ENCODE results near the gene DLGAP1. TPM values are rescaled to one million over a fixed set of nuclear protein-coding genes. Genes with fewer than 3 reads are reported as not detected.
"Not testable (repeated sequence)": the region's sequence is repeated elsewhere in the genome, so short reads cannot be mapped to it uniquely, and the experiment has no call there.

The DLGAP1 gene
- total RNA-seq, 1 donor from 2014 or later = 3.7 TPM

DNA sequence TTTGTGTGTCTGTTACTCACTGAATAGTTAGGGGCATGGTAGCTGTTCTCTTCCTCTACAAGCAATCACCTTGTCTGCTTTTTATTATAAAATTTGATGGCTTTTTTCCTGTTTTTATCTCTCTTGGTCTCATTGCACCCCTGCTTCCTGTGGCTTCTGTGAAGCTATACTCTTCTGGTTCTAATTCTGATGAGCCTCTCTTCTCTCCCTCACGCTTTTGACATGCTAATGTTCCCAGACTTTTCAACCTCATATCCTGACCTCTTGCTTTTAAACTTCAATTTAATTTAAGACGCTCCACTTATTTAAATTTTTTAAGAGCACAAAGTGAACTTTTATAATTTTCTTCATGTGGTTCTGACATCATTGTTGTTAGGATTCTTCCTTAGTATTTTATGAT is 361.4 kb downstream of the DLGAP1 start:
- DNase-seq (ENCODE audit: low read depth, low spot score) = no peak

DNA sequence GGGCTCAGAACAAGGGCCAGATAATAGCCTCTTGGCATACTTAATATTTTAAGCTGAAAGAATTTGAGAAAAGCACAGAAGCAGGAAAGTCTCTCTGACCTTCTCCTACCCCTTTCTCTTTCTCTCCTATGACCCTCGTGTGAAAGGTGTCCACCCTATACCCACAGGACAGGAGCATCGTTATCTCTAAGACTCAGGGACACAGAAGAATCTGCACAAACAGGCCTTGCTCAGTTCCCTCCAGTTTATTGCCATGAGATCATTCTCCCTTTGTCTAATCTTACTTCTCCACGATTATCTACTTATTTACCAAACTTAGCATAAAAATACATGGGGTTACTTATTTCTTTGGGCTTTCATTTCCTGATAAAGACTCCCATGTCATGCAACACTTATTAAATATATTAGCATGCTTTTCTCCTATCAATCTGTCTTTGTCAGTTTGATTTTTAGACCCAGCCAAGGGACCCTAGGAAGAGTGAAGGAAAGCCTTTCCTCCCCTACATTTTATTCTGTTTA is 370.7 kb downstream of the DLGAP1 start:
- no peak for DNase-seq (ENCODE audit: low read depth, low spot score)

DNA sequence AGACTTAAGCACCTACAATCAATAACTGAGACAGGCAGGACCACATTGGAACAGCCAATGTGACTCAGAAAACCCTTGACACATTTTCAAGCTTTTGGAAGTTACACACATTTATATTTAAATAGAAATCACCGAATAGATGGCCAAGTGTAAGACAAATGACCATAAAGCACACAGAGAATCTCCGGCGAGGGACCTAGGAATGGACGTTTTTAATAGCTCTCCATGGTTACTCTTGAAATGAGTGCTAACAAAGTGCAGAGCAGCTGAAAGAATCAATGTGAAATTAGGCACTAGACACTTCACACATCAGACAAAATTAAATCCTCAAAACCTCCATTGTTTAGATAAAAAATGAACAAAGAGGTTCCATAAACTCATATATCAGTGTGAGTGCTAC is 376.9 kb downstream of the DLGAP1 start:
- DNase-seq (ENCODE audit: low read depth, low spot score) = no peak

DNA sequence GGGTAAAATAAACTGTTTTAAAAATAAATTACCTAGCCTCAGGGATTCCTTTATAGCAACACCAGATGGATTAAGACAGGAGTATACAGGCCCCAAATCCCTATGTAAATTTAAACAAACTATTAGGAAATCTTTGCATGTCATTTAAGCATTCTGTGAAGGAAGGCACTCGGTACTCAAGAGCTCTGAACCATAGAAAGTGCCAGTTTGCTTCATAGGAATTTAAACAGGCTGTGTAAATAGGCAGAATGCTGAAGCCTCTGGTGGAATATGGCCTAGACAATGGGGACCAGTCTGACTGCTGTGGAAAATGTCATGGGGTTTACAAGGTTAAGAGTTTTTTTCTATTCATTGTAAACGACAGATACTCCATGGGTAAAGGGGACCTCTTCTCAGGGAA is 377.4 kb downstream of the DLGAP1 start:
- DNase-seq (ENCODE audit: low read depth, low spot score) = no peak

DNA sequence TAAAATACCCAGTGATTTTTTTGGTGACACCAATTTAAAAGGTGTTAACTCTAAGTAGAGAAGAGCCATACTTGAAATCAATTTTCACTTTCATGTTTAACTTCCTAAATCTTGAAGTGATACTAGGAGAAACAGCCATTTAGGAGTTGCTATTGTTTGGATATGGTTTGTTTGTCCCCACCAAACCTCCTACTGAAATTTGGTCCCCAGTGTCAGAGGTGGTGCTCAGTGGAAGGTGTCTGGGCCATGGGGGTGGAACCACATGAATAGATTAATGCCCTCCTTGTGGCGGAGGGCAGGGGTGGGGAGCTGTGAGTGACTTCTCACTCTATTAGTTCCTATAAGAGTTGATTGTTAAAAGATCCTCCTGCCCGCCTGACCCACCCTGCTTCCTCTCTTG is 377.9 kb downstream of the DLGAP1 start:
- DNase-seq (ENCODE audit: low read depth, low spot score) = no peak

DNA sequence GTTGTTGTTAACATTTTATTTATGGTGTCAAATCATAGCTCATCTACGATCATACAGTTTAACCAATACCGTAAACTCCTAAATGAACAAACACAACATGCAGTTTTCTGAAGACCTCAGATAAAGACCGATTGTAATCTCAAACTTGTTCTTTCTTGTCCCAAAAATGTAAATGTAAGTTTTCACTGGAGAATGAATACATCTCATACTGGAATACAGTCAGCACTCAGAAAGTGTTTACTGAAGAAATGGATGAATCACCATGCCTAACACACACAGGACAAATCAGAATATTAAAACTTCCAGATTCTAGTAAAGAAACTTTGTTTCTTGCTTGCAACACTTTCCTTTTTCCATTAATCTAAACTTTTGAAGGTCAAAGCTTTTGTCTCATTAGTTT is 380.5 kb downstream of the DLGAP1 start:
- DNase-seq (ENCODE audit: low read depth, low spot score) = no peak

DNA sequence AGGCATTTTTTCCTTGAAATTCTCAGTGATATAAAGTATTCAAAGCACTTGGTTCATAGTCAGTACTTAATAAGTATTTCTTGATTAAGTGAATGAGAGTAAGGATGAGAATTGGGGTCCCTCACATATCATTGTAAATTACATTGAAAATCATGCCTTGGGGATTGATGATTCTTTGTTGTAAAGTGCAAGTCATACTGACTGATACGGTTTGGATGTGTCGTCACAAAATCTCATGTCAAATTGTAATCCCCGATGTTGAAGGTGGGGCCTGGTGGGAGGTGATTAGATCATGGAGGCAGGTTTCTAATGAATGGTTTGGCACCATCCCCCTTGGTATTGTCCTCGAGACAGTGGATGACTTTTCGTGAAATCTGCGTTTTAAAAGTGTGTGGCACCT is 385.9 kb downstream of the DLGAP1 start:
- DNase-seq (ENCODE audit: low read depth, low spot score) = no peak

DNA sequence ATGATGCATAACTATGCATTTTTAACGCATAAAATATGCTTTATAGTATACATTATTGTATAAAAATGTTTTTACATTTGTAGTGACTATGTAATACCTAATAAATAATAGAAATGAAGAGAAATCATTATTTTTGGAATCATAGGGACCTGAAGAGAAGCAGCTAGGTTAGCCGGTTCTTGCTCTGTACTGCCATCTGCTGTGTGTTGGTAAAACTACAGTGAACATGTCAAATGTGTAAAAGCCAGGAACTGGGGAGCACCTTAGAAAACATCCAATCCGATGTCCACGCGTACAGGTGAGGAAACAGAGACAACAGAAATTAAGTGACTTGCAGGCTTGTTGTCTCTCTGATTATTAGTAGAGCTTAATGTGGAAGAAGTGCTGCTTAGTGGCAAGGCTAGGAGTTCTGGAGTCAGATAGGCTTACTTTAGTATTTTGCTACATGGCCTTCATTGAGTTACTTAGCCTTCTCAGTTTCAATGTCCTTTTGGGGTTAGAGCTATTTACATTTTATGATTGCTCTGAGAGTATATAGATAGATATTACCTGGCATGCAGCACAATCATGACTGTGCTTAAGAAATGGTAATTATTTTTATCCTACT is 386.5 kb downstream of the DLGAP1 start:
- DNase-seq (ENCODE audit: low read depth, low spot score) = peak; percentile 1

DNA sequence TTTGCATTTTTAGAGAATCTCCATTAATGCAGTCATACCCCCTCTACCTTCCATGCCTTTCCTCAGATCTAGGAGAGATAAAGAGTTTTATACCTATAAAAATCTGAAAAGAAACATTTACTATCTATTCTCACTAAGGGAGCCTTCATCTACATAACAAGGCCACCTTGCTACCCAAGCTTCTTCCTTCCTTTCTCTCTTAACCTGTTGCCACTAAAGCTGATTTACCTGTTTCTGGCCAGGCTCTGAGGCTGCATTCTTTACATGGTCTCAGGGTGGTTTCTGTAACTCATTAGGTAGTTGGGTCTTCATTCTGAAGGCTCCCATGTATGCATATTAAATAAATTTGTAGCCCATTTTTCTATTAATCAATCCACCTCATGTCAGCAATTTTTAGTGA is 391.6 kb downstream of the DLGAP1 start:
- no peak for DNase-seq (ENCODE audit: low read depth, low spot score)

DNA sequence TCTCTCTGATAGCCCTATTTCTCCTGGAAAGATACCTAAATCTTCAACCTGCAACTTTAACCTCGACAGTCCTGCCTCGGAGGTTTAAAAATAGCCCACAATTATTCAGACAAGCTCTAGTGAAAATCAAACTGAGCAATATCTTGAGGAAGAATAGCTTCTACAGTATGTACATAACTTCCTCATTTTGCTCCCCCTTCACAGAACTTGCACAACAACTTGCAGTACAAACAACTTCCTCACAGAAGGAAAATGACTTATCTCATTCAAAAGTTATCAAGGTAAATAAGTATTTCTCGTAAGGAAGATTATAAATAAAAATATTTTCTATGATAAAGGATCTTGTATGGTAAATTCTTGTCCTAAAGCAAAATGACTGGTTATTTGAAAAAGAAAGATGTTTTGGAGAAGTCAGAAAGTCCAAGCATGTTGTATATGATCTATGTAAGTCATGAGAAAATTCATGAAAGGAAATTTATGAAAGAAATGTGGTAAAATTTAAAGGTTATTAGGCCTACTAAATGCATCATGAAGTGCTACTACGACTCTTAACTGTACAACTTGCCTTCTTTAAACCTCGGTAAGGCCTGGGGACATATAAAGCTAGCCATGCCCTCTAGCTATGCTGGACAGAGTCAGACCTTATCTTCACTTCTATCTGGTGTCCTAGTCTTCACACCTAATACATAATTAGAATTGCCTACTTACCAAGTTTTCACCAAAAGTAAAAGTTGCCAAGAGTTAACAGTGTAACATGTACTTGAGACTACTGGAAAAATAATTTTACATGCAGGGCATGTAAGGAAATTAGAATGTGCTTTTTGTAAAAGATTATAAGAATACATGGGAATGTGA is 394.5 kb downstream of the DLGAP1 start:
- DNase-seq (ENCODE audit: low read depth, low spot score) = no peak

DNA sequence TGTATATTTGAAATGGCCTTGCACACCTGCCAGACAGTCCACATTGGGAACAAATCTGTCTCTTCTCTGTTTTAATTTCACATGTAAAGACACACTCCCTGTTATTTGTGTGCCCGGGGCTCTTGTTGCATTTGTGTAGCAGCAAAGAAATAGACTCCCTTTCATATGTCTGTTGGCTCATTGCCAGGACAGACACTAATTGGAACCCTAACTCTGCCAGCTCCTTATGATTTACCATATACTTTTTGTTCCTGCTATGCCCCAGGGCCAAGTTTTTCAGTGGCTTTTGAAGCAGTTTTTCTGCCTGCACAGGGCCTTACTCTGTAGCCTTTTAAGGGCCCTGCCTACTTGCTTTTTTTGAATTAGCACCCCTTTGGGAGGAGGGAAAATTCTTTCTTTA is 396.9 kb downstream of the DLGAP1 start:
- no peak for DNase-seq (ENCODE audit: low read depth, low spot score)

DNA sequence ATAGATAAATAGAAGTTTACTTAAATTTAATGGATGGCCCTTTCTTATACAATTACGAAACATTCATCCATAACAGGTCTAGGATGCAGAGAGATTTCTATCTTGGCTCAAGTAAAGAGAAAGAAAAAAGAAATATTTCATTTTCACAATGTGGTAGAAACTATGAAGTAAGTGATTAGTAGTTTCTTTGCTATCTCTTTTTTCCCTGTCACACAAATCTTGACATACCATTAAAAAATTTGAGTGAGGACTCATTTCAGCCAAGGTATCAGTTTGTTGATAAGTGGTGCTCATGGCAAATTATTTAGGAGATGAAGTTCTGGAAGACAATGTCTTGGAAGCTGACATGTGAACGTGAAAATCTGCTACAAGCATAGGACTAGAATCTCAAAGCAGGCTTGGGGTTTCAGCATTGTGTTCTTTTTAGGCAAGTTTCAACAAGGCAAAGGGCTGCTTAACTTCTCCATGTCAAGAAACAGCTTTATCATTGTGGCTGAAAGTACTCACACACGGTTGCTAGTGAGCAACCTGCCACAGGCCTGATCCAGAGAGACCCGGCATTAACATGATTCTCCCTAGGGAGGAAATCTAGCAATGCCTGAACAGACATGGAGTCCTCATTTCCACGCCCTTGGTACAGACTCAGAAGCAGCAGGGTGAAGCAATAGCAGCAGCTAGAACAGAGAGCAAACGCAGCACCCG is 414.6 kb downstream of the DLGAP1 start:
- DNase-seq (ENCODE audit: low read depth, low spot score) = no peak

DNA sequence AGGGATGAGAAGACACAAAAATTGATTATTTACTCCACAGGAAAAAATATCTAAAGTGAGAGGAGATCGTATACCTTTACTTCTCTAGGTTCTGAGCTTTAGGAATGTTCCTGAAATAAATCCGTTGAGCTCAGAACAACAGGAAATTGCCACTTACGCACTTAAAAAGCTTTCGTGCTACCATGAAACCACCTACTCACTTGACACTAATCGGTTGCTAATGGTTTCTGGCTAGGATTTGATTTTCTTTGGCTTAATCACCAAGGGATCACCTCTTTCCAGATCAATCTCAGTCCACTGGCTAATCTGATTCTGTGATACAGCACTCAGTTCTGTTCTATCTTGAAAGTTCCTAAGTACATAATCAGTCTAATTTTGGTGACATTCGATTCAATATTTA is 419.6 kb downstream of the DLGAP1 start:
- no peak for DNase-seq (ENCODE audit: low read depth, low spot score)

DNA sequence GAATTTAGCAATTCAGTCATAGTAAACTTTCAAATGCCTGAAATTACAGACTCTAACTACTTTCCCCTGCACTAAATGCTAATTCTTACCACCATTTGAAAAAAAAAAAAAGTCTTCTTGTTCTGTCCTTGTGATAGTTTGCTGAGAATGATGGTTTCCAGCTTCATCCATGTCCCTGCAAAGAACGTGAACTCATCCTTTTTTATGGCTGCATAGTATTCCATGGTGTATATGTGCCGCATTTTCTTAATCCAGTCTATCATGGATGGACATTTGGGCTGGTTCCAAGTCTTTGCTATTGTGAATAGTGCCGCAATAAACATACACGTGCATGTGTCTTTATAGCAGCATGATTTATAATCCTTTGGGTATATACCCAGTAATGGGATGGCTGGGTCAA is 420.3 kb downstream of the DLGAP1 start:
- not testable (repeated sequence) for DNase-seq (ENCODE audit: low read depth, low spot score)

DNA sequence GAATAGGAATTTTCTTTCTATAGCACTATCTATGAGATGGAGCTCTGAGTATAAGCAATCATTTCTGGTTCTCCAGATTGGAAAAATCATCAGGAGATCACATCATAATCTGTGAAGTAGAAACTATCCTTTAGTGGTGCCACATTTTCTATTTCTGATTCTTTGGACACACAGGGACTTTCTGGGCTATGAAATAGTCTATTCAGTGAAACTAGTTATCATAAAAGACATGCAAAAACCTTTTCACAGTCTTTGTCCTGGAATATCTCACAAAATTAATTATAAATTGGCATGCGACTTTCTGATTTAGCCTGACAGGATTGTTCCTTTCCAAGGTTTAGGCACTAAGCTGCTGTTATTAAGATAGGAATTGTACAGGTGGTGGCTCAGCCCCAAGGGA is 428.6 kb downstream of the DLGAP1 start:
- DNase-seq (ENCODE audit: low read depth, low spot score) = no peak

DNA sequence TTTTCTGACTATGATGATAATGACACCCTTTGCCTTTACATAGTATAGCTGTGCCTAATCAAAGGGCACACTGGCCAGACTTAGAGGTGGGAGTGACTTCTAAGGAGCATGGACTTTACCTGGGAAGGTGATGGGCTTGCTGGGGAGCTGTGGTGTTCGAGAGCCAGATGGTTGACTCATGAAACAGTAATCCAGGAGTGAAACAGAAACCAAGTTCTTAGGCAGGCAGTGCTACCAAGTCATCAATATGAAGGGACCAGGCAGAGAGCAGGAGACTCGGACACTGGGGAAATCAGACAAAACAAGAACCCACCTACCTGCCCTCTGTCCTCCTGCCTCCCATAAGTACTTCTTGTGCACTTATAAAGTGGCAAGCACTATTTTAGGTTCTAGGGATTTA is 430.4 kb downstream of the DLGAP1 start:
- DNase-seq (ENCODE audit: low read depth, low spot score) = no peak

DNA sequence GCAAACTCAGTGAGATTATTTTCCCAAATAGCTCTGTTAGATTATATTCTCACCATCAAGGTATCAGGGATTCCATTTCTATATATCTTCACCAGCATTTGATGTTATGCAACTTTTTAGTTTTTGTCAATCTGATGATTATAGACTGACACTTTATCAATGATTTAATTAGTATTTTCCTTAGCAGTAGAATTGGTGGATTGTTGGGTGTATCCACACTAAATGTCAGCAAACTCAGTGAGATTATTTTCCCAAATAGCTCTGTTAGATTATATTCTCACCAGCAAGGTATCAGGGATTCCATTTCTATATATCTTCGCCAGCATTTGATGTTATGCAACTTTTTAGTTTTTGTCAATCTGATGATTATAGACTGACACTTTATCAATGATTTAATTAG is 432.4 kb downstream of the DLGAP1 start:
- not testable (repeated sequence) for DNase-seq (ENCODE audit: low read depth, low spot score)

DNA sequence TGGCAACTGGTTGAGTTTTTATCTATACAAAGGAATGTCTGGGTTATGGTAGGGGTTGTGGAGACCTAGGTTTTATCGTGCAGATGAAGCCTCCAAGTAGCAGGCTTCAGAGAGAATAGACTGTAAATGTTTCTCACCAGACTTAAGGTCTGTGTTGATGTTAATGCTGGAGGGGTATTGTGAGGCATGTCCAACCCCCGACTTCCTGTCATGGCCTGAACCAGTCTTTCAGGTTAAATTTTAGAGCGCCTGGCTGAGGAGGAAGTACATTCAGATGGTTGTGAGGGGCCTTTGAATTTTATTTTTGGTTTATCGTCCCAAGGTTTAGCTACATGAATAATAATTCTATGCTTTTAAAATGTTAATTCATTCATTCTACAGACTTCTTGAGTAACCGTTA is 435.1 kb downstream of the DLGAP1 start:
- DNase-seq (ENCODE audit: low read depth, low spot score) = no peak

DNA sequence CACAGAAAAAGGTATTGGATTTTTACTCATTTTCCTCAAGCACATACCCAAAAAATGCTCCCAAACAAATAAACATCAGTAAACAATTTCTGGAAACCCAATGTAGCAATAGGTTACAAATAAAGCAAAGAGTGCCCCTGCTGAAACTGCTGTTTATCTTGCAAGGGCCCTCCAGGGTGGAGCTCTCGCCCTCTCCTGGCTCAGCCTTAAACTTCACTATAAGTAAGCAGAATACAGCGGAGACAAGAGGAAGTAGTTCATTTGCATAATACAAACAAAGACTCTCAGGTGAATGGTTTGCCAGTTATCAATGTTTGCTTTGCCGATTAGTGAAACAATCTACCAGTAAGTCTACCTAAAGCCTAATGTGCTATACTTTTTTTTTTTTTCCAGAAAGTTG is 437.6 kb downstream of the DLGAP1 start:
- DNase-seq (ENCODE audit: low read depth, low spot score) = no peak

DNA sequence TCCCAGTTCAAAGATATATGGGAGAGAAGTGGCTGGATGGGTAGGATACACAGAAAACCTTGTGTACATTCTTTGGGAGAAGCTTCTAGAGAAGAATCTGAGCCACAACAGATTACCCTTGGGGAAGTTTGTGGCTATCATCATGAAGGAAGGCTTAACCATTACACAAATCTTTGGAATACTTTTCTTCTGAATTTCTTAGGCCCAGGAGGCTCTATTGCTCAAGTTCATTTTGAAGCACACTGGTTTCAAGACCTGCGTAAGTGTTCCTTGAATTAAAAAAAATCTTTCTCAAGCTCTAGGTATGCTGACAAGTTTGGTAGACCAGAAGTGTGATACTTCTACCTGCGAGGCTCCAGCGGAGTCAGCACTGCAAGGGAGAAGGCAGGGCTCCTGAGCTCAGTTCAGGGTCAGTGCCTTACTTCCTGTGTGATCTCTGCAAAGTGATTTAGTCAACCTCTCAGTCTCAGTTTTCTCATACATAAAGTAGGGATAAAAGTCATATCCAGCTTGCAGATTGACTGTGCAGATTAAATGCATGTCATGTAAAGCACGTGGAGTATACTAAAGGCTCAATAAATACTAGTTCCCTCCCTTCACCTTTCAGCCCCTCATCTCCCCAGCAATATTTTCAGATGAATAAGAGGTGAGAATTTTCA is 438.6 kb downstream of the DLGAP1 start:
- no peak for DNase-seq (ENCODE audit: low read depth, low spot score)

DNA sequence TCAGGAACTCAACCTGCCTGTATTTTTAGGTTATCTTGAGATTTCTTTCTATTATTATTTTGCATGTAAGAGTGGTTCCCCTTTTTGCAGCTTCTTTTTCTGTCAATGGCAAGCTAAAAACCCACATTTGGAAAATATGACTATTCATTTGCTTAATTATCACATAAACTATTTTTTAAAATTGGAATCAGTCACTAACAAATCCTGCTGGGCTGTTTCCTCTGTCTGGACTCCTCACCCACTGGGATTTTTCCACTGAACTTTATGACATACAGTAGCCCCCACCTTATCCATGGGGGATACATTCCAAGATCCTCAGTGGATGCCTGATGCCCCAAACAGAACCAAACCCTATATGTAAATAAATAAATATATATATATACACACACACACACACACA is 447.3 kb downstream of the DLGAP1 start:
- no peak for DNase-seq (ENCODE audit: low read depth, low spot score)
